Measurements from ENCODE around the gene KATNIP.
A peak's percentile ranks its signal among the peaks of the same experiment; 100 is the strongest.
"Not testable (repeated sequence)": the region's sequence is repeated elsewhere in the genome, so short reads cannot be mapped to it uniquely, and the experiment has no call there.

The KATNIP gene

DNA sequence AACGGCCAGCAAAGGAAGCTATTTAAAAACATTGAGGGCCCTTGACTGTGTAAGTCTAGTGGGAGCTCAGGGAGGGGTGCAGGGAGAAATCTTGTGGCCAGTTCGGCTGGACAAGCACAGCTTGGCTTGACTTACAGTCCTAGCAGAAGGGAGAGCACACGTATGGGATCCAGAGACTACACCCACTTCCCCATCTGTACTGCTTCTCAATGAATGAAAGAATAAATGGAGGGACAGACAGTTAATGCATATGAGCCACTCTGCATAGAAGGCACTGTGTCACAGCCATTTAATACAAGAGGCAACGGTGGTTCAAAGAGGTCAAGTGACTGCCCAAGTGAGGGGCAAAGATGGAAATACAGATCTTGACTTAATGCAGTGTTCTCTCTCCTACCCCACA is 15.7 kb upstream of the KATNIP start:
- no peak for DNase-seq (ENCODE audit: low spot score)
- FAIRE-seq, result no peak

DNA sequence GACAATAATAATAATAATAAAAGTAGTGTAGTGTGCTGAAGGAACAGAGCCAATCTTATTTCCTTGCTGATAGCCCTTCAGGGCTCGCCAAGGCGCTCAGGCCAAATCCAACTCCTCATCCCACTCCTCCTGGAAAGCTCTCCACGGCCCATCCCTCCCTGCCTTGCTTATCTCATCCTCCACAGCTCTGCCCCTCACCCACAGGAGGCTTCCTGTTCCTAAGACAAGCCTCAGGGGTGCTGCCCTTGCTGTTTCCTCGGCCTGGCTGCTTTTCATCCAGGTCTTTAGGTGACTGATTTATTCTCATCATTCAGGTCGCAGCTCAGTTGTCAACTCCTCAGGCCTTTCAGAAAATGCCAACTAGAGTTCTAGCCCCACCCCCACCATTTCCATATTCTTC is 11.4 kb upstream of the KATNIP start:
- DNase-seq (ENCODE audit: low spot score), result no peak
- no peak for FAIRE-seq

DNA sequence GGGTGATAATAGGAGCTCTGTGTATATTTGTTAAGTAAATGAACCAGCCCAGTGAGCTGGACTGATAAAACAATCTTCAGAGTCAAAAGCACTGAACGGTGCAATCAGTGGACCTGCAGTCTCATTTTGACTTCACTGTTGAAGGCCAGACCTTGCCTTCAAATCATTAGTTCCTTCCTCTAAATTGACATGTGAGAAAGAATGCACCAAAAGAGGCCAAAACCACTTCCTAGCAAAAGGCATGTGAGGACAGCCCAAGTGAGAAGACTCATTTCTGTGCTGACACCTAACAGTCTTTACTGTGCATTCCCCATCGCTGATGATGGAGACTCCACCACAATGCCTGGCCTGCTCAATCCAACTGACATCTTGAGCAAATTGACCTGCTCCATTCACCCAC is 10.8 kb upstream of the KATNIP start:
- no peak for FAIRE-seq
- DNase-seq (ENCODE audit: low spot score), result no peak

DNA sequence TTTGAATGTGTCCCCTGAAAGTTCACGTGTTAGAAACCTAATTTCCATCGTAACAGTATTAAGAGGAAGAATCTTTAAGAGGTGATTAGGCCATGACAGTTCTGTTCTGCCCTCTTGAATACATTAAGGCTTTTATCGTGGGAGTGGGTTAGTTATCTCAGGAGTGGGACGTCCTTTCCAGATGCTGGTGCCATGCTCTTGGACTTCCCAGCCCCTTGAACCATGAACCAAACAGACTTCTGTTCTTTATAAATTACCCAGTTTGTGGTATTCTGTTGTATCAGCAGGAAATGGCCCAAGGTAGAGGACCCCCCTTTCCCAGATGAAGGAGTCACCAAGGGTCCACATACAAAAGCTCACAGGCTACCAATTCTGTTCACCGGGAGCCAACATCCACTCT is 10.3 kb upstream of the KATNIP start:
- FAIRE-seq (no peak), DNase-seq (ENCODE audit: low spot score) (no peak)

DNA sequence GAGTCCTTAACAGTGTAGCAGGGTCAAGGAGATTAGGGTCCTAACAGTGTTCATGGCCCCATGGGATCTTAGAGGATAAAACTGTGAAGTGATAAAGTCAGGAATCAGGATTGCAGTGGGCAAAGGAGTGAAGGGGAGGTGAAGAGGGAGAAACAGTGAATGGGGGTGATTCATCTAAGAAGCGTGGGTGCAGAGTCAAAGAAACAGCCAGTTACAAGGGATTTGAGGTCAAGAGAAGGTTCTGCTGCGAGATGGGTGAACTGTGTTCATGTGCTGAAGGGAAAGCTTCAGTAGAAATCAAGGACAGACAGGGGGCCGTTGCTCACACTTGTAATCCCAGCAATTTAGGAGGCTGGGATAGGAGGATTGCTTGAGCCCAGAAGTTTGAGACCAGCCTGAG is 6.1 kb upstream of the KATNIP start:
- DNase-seq (ENCODE audit: low spot score) (no peak), FAIRE-seq (no peak)

DNA sequence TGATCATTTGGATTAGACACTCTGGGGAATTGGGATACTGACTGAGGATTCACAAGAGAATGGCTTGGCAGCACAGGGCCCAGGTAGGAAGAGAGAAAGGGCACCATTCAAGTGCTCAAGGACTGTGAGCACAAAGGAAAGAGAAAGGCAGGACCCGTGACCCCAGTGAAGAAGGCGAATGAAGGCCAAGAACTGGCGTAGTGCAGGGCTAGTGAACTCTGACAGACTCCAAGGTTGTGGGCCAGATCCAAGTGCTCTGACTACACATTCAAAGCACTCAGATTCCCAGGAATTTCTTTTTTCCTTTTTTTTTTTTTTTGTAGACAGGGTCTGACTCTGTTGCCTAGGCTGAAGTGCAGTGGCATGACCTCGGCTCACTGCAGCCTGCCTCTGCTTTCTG is 5.3 kb upstream of the KATNIP start:
- no peak for FAIRE-seq
- no peak for DNase-seq (ENCODE audit: low spot score)

DNA sequence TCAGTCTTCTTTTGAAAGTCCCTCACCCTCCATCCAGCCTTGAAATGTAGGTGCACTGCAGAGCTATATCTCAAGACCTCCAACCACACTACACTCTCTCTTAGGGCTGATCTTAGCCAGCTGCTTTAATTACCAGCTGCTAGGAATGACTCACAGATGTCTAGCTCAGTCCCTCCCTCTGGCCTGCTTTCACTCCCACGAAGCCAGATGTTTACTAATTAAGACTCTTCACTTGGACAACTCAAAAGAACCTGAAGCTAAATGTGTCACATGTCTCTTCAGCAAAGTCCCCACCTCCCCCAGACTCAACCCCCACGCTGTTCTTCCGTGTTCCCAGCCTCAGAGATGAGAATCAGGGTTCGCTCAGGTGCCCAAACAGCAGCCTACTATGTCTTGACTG is 2.8 kb upstream of the KATNIP start:
- DNase-seq (ENCODE audit: low spot score), result no peak
- no peak for FAIRE-seq

DNA sequence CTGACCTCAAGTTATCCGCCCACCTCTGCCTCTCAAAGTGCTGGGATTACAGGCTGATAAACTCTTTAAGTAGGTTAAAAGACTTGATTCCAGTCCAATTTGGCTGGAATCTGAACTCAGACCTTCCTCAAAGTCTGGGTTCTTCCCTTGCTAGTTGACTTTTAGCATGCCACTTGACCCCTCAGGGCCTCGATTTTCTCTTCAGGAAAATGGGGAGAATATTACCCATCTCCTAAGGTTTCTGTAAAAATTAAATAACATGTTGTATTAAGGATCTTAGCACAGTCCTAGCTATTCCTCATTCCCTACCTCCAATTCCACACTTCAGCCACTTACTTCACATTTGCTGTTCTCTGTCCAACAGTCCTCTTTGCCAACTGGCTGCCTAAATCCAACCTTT is 2.1 kb upstream of the KATNIP start:
- FAIRE-seq, result no peak

DNA sequence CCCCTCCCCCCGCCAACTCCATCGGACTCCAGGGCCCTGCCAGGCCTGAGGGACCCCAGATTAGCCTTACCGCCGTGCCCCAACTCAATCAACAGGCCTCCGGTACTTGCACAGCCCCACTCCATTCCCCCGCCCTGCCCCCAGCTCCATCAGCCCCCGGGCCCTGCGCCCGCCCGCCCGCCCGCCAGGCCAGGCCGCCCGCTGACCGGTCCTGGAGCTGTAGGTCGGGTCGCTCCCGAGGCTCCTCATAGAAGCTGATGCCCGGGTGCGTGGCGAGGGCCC is 539 bp upstream of the KATNIP start:
- DNase-seq (ENCODE audit: low spot score), result no peak
- no peak for FAIRE-seq

More for the DNA sequence above, 2.1 kb upstream of the KATNIP start:
- no peak for DNase-seq (ENCODE audit: low spot score)

DNA sequence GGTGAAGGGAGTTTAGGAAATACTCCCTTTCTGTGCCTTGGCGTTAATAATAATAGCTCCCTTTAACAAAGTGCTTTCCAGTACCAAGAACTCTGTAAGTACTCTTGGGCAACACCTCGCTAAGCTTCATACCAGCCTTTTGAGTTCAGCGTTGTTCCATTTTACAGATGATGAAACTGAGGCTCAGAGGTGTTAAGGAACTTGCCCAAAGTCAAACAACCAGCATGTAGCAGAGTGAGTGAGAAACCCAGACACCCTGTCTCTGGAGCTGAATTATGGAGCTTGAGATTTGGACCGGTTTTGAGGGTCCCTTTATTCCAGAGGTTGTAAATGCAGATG is 607 bp downstream of the KATNIP start:
- FAIRE-seq, result no peak
- no peak for DNase-seq (ENCODE audit: low spot score)

DNA sequence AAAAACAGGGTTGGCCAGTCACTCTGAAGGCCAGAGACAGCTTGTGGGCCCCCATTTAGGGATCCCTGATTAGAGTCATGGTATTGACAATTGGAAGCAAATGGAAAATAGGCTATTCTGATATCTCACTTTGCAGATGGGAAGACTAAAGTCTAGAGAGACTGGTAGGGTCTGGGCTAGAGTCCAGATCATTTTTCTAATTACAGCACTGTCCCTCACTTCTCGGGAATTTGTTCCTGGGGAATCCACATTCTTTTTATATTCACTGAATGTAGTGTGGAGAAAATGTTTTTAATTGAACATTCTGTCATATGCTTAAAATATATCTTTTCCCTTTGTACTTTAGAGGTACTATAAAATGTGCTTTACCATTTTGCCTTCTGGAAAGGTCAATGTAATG is 1.1 kb downstream of the KATNIP start:
- FAIRE-seq, result no peak
- DNase-seq (ENCODE audit: low spot score), result no peak

DNA sequence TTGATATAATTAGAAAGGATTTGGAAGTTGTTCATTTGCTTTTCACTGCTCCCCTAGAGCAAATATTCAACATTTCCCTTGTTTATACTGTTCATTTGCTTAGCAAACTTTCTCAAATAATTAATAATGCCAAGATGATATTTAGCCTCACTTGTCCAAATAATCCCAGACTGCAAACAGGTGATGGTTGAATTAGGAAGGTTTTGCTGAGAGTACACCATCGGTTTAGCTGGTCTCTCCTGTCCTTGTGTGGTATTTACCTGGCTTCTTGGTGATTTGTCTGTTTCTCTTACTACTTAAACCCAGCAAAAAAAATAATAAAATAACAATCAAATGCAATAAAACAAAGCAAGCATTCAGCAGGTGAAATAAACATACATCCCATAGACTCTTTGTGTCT is 6.5 kb downstream of the KATNIP start:
- no peak for DNase-seq (ENCODE audit: low spot score)
- FAIRE-seq, result no peak

DNA sequence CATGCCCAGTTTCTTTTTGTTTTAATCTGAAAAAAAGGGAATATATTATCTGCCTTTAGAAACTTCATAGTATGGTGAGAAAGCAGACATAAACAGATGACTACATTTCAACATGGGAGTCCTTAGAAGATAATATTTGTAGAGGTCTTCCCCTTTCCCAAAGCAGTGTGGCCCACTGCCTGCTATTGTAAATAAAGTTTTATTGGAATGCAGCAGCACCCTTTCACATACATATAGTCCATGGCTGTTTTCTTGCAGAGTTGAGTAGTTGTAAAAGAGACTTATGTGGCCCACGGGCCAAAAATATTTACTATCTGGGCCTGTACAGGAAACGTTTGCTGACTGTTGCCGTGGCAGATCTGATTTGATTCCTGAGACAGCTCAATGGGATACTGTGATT is 8.5 kb downstream of the KATNIP start:
- no peak for DNase-seq (ENCODE audit: low spot score)
- FAIRE-seq, result no peak

DNA sequence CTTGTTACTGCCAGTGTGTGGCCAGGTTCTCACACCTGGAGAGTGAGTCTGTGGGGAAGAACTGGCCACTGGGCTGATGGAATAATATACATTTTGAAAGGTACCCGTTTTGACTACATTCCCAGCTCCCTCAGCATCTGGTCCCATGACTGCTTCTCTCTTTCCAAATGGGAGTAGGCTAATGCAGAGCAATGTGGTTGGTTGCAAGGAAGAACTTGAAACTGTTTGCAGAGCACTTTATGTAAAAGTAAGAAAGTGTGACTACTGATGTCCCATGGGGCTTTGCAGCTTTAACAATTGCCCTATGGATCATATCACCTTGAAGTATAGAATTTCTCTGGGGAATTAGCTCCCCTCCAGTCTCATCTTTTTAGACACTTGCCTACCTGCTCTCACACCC is 9.0 kb downstream of the KATNIP start:
- FAIRE-seq, result no peak

DNA sequence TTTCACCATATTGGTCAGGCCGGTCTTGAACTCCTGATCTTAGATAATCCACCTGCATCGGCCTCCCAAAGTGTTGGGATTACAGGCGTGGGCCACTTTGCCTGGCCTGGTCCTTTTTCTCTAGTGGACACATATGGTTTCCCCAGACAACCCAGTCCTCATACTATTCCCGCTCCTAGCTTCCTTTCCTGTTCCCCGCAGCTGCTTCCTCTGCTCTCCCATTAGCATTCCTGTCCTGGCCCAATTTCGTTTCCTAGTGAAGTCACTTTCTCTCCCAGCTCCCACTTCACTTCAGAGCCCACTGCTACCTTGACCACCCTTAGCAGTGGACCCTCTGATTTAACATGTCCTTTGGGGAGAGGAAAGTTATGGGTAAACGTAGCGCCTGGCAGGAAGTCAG is 11.3 kb downstream of the KATNIP start:
- no peak for FAIRE-seq
- DNase-seq (ENCODE audit: low spot score), result no peak

More for the DNA sequence above, 9.0 kb downstream of the KATNIP start:
- no peak for DNase-seq (ENCODE audit: low spot score)

DNA sequence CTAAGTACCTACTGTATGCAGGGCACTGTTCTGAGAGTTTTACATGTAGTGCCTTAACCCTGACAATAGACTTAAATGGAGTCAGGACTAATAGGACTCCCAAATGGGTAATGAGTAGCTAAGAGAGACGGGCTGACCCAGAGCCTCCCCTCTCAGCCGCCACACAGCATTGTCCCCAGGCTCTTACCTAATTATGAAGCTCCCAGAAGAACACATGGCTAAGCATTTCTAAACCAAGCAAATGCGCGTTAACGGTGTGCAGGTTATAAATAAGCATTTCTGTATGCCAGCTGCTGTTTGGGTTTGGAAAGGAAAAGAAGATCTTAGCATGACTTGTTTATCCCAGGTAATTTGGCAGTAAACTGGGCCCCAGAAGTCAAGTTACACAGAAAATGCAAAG is 14.3 kb downstream of the KATNIP start:
- DNase-seq (ENCODE audit: low spot score), result no peak
- no peak for FAIRE-seq

DNA sequence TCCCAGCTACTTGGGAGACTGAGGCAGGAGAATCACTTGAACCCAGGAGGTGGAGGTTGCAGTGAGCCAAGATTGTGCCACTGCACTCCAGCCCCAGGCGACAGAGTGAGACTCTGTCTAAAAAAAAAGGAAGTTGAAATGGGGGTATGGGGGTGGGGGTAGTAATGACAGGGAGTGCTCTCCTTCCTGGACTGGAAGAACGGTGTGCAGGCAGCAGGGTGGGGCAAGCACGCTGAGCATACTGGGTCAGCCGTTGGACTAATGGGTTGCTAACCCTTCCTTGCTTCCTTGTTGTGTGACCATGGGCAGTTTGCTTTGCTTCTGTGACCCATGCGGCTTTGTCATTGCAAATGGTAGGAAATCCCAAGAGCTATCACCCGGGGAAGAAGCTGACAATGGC is 16.5 kb downstream of the KATNIP start:
- no peak for FAIRE-seq
- DNase-seq (ENCODE audit: low spot score), result no peak

DNA sequence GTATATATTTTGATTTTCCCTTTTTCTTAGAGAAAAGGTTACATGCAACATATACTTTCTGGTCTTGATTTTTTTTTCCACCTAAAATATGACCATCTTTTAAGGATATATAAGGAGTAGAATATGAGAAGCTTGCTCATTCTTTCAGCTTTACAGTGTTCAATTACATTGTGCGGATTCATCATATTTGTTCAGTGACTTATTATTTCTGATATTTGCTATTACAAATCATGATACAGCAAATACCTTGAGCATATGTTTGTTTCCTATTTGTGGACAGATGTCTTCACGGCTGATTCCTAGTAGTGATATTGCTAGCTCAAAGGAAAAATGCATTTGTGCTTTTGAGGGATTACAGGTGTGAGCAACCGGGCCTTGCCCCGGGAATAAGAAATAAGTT is 18.1 kb downstream of the KATNIP start:
- FAIRE-seq, result no peak

DNA sequence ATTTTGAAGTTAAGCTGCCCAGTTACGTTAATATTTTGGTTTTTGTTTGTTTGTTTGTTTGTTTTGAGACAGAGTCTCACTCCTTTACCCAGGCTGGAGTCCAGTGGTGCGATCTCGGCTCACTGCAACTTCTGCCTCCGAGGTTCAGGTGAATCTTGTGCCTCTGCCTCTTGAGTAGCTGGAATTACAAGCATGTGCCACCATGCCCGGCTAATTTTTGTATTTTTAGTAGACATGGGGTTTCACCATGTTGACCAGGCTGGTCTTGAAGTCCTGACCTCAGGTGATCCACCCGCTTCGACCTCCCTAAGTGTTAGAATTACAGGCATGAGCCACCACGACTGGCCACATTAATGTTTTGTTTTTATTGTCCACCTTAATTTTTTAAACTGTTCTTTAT is 21.0 kb downstream of the KATNIP start:
- not testable (repeated sequence) for FAIRE-seq; DNase-seq (ENCODE audit: low spot score)

More for the DNA sequence above, 18.1 kb downstream of the KATNIP start:
- no peak for DNase-seq (ENCODE audit: low spot score)

DNA sequence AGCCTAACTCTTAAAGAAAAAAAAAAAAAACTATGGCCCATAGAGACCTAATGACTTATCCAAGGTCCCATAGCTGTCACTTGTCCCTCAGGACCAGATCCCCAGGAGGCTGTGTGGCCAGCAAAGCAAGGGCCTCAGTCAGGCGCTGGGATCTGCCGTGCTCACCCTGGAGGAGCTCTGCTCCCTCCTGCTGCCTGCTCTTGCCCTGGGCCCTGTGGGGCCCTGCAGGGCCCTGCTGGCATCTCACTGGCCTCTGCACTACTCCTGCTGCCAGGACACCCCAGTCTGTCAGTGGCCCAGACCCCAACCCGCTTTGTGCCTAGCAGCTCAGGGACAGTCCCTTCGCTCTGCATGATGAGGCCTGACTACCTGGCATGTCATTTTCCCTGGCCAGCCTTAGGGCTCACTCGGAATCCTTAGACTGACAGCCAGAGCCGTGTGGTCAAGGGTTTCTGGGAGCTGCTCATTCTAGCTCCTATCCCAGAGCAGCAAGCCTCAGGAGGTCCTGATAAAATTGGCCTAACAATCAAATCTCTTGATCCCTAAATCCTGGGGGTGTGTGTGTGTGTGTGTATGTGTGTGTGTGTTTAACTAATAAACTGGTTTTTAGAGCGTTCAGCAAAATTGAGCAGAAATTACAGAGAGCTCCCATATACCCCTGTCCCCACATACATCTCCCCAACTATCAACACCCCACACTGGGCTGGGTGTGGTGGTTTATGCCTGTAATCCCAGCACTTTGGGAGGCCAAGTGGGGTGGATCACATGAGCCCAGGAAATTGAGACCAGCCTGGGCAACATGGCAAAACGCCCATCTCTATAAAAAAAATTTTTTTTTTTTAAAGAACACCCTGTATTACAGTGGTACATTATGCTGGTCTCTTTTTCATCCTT is 21.7 kb downstream of the KATNIP start:
- FAIRE-seq, result no peak
- DNase-seq (ENCODE audit: low spot score), result no peak

DNA sequence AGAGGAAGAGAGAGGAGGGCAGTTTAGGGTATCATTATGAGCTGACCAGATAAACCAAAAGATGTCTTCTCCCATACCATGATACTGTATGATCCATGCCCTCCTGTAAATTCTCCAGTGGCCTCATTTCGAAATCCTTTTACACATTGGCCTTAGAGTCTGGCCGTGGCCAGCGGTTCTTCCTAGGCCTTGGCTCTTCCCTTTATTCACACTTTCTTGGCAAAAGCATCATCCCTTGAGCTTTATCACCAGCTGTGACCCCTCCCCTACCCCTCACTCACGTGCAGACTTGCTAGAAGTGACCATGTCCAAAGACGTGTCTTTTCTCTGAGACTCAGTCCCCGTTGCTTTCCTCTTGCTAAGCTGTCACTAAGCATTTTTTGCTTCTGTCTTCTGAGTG is 22.8 kb downstream of the KATNIP start:
- no peak for FAIRE-seq
- DNase-seq (ENCODE audit: low spot score), result no peak

DNA sequence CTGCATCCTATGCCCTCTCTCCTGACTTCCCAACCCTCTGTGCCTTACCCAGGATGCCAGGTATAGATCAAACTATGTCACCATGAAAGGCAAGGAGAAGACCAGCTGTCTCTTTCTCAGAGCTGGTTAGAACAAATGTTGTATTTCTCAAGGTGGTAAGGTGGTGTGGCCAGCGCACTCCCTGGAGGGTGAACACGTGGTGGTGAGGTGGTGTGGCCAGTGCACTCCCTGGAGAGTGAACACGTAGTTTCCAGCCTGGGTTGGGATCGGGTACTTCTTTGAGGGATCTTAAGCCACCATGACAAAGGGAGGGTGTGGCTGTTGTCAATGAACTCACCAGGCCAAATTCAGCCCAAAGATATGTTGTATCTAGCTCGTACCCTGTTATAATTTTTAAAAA is 26.8 kb downstream of the KATNIP start:
- DNase-seq (ENCODE audit: low spot score) (no peak), FAIRE-seq (no peak)

DNA sequence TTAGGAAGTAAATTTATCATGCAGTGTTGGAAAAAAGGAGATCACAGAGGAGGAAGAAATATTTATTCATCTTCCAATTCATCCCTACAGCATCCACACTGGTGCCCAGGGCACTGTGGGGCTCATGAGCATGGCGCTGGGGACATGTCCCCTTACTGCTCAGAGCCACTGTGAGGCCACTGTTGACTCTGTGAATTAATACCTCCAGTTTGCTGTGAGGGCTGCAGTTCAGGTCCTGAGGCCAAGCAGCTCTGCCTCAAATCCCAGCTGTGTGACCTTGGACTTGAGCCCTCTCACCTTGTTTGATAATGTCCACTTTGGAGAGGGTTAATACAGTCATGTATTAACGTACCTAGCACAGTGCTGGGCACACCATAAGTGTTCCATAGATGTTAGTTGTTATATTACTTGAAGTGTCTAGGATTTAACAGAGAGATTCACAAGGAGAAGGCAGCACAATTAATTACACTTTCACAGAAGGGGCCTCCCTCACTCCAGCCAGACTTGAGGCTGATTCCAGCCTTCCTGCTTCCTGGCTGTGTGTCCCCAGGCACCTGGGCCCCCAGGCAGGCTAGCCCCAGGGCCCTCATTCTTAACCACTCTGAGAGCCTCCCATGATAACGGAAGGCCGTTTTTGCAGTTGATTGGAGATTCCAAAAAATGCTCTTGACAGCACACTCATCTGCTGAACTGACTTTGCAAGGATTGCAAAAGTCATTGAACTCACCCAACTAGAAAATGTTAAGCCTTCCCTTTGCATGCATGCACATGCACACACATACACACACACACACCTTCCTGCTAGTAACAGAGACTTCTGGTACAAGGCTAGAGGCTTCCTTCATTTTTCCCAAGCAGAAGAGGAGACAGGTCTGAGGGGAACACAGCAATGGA is 29.4 kb downstream of the KATNIP start:
- no peak for FAIRE-seq
- peak; percentile 26 for DNase-seq (ENCODE audit: low spot score)
